Stimulated activated CD8-positive, alpha-beta memory T cell treated with anti-CD3 and anti-CD28 coated beads, Interleukin-15, amount 100 ng/mL, for 1 hour (primary cell): Measurements from ENCODE around the gene LAMP1.
"Not testable (repeated sequence)": the region's sequence is repeated elsewhere in the genome, so short reads cannot be mapped to it uniquely, and the experiment has no call there.

ENCODE experiments used
- DNase-seq: peaks from one replicate; pipeline ENCODE4 v3.0.0-alpha.2; 2020; ENCODE audit warnings: low read depth

Gene LAMP1

DNA sequence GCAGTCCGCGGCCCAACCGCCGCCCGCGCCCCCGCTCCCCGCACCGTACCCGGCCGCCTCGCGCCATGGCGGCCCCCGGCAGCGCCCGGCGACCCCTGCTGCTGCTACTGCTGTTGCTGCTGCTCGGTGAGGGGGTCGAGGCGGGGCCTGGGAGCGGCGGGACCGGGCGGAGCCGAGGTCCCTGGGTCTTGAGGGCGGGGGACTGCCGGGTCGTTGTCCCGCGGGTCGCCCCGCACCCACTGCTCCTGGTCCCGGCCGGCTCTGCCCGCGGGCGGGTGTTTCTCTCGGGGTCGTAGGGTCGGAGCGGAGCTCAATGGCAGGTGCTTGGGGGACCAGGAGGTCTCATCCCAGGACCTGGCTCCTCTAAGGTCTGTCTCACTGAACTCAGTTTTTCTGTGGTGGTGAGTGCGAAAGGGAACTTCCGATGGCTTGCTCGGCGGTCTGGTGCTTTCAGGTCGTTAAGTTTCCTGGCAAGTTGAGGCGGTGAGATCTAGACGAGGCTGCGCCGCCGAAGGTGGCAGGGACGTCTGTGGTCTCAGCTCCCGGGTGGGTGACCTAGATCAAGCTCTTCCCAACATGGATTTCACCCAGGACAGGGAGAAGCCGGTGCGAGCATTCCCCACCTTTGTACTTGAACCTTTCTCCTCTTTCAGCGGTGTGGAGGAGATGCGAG is 467 bp downstream of the LAMP1 start:
- peak; percentile 26 for DNase-seq

DNA sequence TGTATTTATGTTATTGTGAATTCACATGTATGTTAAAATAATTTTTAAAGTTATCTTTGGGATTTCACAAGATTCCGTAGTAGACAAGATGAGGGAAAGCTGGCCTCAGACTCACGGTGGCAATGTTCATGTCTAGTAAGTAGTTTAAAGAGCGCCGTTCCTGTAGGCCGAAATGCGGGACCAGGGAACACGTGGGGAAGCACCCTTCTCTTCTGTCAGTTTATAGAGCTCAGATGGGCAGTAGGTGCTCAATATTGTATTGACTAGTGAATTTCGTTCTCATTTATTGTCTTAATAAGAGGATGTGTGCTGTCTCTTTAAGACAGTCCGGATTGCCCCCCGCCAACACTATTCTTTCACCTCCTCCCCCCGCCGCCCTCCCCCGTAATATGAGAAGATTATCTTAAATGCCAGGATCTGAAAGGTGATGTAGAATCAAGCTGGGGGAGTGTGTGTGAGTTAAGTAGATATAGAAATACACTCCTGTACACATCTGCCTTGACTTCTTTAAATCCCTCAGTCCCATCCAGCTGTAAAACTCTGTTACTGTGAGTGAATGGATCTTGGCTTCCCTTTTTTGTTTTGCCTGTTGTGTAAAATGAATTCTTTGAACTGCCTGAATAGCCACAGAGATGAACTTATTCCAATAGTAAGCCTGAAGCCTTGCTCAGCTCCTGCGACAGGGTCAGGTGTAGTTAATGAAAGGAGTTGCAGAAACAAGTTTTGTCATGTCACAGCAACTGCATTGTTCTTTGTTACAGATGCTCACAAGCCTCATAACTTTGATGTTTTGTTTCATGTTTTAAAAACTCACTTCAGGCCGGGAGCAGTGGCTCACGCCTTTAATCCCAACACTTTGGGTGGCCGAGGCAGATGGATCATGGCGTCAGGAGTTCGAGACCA is 1.3 kb downstream of the LAMP1 start:
- no peak for DNase-seq

DNA sequence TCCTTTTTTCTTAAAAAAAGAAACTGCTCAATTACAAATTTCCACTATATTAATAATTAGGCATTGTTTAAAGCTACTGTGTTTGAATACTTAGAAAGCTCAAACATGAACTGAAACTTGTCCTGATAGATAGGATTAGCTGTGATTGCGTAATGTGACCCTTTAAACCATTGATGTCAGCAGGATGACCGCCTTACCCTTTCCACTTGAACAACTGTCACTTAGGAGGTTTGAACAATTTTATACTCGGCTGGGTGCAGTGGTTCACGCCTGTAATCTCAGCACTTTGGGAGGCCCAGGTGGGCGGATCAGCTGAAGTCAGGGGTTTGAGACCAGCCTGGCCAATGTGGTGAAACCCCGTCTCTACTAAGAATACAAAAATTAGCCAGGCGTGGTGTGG is 2.9 kb downstream of the LAMP1 start:
- DNase-seq, result no peak

DNA sequence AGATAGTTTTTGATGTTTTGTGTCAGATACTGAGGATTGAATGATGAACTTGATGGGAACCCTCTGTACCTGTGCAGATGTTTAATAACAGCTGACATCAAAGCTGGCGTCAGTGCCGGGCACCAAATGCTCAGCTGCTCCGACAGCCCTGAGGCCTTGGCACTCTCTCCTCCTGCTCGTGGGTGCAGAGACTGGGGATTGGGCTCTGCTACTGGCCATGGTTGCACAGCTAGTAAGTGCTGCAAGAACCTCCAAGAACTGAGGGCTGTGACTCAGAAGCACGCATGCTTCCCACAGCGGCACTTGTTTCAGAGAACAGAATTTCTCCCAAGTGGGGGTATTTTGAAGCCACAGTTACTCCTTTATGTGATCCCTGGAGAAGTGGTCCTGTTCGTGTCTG is 5.9 kb downstream of the LAMP1 start:
- DNase-seq, result no peak

DNA sequence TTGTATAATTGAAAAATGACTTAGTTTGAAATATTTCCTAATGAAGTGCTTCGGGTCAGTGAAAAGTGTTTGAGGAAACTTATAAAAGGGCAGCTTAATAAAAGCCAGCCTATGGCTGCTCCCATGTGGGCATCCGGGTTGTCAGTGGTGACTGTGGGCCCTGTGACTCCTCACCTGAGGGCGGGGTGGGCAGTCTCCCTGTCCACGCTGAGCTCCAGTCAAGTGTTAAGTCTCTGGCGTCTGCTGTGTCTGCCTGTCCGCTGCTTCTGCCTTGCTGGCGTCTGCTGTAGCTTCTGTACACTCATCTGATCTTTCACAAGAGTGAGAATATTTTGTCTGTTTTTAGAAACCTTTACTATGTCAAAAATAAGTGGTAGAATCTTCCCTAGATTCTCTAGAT is 7.1 kb downstream of the LAMP1 start:
- no peak for DNase-seq

- DNase-seq, result no peak
Measured at GRCh38 chr13:113305208-113305607, 8.2 kb downstream of the LAMP1 start.

DNA sequence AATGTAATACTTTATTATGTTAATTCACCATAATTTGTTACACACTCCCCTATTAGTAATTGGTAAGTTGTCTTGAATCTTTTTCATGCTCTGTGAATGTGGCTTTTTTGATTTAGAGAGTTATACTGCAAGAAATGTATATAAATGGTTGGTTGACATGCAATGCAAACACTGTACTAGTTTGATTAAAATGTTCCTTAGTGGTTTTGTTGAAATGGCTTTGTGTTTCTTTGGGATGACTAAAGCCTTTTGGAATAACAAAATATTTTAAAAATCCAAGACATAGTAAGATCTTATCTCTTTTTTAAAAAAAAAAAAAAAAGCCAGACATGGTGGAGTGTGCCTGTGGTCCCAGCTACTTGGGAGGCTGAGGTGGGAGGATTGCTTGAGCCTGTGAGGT is 10.5 kb downstream of the LAMP1 start:
- no peak for DNase-seq

- DNase-seq, result no peak
Measured at GRCh38 chr13:113309473-113309872, 12.4 kb downstream of the LAMP1 start.

- DNase-seq, result not testable (repeated sequence)
Measured at GRCh38 chr13:113314112-113314511, 17.1 kb downstream of the LAMP1 start.

GRCh38 chr13:113314895-113315470 is 17.9 kb downstream of the LAMP1 start:
- DNase-seq, result not testable (repeated sequence)

GRCh38 chr13:113315992-113316391 is 19.0 kb downstream of the LAMP1 start:
- DNase-seq, result no peak

DNA sequence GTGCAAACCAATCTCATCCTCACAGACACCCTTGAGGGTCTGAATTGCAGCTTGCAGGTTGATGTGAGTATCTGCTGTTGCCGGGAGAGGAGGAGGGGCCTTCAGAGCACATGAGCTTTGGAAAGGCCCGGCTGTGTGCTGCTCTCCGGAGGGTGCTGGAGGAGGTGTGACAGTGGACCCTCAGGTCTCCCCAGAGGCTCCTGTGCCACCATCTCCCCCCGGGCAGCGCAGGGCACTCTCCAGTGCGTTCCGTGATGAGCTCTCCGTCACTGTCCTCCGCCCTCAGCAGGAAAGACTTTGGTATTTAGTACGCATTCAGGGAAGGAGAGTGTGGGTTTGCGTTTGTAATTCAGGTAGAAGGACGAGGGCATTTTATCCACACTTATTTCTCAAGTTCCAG is 20.0 kb downstream of the LAMP1 start:
- no peak for DNase-seq

- no peak for DNase-seq
Measured at GRCh38 chr13:113318956-113319355, 21.9 kb downstream of the LAMP1 start.

DNA sequence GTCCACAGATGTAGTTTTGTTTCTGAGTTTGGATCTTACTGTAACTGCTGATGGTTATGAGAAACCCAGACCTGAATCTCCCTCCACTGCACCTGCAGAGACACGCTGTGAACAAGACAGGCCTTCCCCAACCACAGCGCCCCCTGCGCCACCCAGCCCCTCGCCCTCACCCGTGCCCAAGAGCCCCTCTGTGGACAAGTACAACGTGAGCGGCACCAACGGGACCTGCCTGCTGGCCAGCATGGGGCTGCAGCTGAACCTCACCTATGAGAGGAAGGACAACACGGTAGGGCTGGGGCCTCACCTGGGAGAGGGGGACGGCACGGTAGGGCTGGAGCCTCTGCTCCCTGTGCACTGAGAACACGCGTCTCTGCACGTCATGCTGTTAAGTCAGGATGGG is 22.3 kb downstream of the LAMP1 start:
- no peak for DNase-seq

GRCh38 chr13:113320226-113320875 is 23.3 kb downstream of the LAMP1 start:
- DNase-seq, result no peak

GRCh38 chr13:113321546-113321945 is 24.5 kb downstream of the LAMP1 start:
- no peak for DNase-seq

GRCh38 chr13:113322043-113322461 is 25.0 kb downstream of the LAMP1 start:
- DNase-seq, result no peak

DNA sequence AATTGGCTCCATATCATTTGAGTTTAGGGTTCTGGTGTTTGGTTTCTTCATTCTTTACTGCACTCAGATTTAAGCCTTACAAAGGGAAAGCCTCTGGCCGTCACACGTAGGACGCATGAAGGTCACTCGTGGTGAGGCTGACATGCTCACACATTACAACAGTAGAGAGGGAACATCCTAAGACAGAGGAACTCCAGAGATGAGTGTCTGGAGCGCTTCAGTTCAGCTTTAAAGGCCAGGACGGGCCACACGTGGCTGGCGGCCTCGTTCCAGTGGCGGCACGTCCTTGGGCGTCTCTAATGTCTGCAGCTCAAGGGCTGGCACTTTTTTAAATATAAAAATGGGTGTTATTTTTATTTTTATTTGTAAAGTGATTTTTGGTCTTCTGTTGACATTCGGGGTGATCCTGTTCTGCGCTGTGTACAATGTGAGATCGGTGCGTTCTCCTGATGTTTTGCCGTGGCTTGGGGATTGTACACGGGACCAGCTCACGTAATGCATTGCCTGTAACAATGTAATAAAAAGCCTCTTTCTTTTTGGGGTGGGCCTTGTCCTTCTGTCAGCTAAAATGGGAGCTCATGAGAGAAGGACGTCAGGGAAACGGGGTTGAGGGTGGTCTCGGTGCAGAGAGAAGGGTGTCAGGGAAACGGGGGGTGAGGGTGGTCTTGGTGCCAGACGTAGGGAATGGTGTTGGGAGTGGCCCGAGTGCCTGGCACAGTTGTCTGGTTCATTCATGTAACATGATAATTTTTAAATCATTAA is 26.0 kb downstream of the LAMP1 start:
- DNase-seq, result no peak

- no peak for DNase-seq
Measured at GRCh38 chr13:113323869-113324268, 26.8 kb downstream of the LAMP1 start.

GRCh38 chr13:113324398-113324797 is 27.4 kb downstream of the LAMP1 start:
- no peak for DNase-seq

DNA sequence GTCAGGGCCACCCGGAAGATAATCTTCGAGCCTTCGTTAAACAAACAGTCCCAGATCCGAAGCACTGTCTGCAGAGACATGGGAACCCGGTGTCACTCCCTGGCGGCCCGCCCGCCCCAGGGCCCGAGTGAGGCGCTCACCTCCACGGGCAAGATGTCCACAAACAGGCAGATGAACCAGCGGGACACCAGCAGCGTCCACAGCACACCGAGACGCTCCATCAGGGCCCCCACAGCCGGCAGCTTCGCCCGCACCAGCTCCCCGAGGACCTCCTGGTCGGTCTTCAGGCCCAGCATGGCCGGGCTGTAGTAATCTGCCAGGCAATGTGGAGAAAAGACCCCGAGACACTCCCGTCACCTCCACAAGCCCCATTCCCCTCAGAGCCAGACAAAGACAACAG is 28.7 kb downstream of the LAMP1 start:
- DNase-seq, result no peak

DNA sequence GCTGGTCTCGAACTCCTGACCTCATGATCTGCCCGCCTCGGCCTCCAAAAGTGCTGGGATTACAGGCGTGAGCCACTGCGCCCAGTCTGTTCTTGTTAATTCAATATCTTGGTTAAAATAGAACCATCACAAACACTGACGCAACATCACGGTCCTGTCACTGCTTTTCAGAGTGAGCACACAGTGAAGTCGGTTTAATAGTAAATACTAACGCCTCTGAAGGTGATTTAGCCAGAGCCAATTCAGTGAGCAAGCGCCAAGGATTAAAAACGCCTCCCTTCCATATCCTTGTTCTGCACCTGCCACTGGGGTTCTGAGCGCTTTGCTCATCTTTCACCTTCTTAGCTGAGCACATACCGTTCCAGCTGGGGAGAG is 30.3 kb downstream of the LAMP1 start:
- DNase-seq, result no peak
